ENCODE results near the gene TAS2R42.

Gene TAS2R42

DNA sequence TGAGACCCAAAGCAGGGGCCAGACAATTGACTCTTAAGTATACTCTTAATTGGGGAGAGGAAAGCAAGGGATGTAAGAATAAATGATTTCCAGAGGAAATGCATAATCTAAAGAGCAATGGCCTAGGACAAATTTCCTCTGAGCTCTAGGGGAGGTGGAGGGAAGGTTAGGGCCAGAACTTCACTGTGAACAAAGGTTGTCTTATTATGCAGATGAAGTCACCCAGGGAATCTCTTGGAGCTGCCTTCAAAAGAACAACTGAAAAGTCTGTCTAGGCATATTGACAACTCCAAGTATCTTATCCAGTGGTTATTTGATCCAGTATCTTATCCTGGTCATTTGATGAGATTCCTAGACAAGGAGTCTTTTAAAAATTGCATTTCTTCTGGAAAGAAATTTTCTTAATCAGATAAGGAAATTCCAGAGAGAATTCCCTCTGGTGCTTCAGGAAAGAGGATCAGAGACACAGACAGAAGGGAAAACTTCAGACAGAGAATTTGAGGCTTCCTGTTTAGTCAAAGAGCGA is 32.3 kb downstream of the TAS2R42 start:
- DNase-seq (ENCODE audit: insufficient read length, low spot score) (no peak), FAIRE-seq (no peak)
- no peak for TF ChIP-seq POU2F2 (IDR thresholded peaks at IDR 0.05; ENCODE audit: low read depth, low read length)
- no peak for TF ChIP-seq POLR2AphosphoS5 (IDR thresholded peaks at IDR 0.05; ENCODE audit: low read depth, low read length)
- TF ChIP-seq SPI1 (IDR thresholded peaks at IDR 0.05; ENCODE audit: low read depth, low read length) = no peak
- TF ChIP-seq POLR2A (IDR thresholded peaks at IDR 0.05; ENCODE audit: low read depth, low read length) = no peak
- TF ChIP-seq PAX5 (IDR thresholded peaks at IDR 0.05; ENCODE audit: insufficient read depth, low read length, severe bottlenecking) = no peak
- TF ChIP-seq TAF1 (IDR thresholded peaks at IDR 0.05; ENCODE audit: low read depth, low read length) = no peak

DNA sequence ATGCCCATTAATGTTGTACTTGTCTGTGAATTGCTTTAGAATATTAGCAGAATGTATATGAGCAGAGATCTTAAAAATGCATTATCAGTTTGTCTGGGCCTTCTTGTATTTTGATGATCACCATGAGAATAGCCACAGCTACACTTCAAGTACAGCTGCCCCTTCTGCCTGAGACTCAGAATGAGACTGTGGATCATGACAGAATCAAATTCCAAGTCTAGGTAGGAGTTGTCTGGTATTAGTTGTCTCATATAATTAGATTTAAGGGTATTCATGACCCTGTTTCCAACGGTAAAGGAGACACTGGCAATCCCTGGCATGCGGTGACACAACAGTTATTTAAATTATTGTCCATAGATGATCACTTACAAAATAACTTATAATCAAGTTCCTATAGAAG is 34.0 kb downstream of the TAS2R42 start:
- no peak for FAIRE-seq
- no peak for TF ChIP-seq POLR2A (IDR thresholded peaks at IDR 0.05; ENCODE audit: low read depth, low read length)
- TF ChIP-seq SPI1 (IDR thresholded peaks at IDR 0.05; ENCODE audit: low read depth, low read length) = no peak
- no peak for TF ChIP-seq POLR2AphosphoS5 (IDR thresholded peaks at IDR 0.05; ENCODE audit: low read depth, low read length)
- no peak for TF ChIP-seq POU2F2 (IDR thresholded peaks at IDR 0.05; ENCODE audit: low read depth, low read length)
- no peak for TF ChIP-seq TAF1 (IDR thresholded peaks at IDR 0.05; ENCODE audit: low read depth, low read length)
- TF ChIP-seq PAX5 (IDR thresholded peaks at IDR 0.05; ENCODE audit: insufficient read depth, low read length, severe bottlenecking) = no peak
- no peak for DNase-seq (ENCODE audit: insufficient read length, low spot score)

DNA sequence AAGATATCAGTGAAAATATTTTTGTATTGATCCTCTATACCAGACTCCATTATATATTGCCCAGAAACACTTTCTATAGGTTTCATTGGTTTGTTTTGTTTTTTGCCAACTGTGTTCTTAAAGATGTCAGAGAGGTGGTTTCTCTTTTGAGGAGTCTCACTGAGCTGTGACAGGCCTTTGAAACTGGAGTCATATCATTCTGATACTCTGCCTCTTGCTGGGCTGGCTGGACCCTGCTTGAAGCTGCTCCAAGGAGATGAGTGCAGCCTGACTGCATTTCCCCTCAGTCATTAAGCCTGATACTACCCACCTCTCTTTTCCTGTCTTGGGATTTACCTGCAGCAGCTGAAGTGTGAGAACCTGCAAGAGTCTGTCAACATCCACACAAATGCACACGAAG is 35.9 kb downstream of the TAS2R42 start:
- FAIRE-seq (no peak), DNase-seq (ENCODE audit: insufficient read length, low spot score) (no peak)

DNA sequence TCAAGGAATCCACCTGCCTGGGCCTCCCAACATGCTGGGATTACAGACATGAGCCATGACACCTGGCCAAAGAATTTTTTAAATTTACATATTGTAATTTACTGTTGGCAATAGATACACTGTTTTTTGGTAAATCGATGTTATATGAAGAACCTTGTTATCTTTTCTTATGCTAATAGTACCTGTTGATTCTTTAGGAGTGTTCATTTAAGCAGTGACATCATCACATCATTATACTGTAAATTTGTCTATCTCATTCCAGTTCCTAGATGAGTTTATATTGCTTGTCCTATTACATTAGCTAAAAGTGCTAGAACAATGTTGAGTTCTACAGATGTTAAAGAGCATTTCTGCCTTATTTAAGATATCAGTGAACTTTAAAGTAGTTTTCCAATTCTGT is 39.3 kb downstream of the TAS2R42 start:
- DNase-seq (ENCODE audit: insufficient read length, low spot score) (no peak), FAIRE-seq (no peak)
- TF ChIP-seq TAF1 (IDR thresholded peaks at IDR 0.05; ENCODE audit: low read depth, low read length) (no peak), PAX5 (IDR thresholded peaks at IDR 0.05; ENCODE audit: insufficient read depth, low read length, severe bottlenecking) (no peak), POLR2AphosphoS5 (IDR thresholded peaks at IDR 0.05; ENCODE audit: low read depth, low read length) (no peak), POLR2A (IDR thresholded peaks at IDR 0.05; ENCODE audit: low read depth, low read length) (no peak), SPI1 (IDR thresholded peaks at IDR 0.05; ENCODE audit: low read depth, low read length) (no peak), POU2F2 (IDR thresholded peaks at IDR 0.05; ENCODE audit: low read depth, low read length) (no peak)

More for the DNA sequence above, 35.9 kb downstream of the TAS2R42 start:
- no peak for TF ChIP-seq SPI1 (IDR thresholded peaks at IDR 0.05; ENCODE audit: low read depth, low read length)
- TF ChIP-seq PAX5 (IDR thresholded peaks at IDR 0.05; ENCODE audit: insufficient read depth, low read length, severe bottlenecking) = no peak
- TF ChIP-seq POLR2A (IDR thresholded peaks at IDR 0.05; ENCODE audit: low read depth, low read length) = no peak
- no peak for TF ChIP-seq POLR2AphosphoS5 (IDR thresholded peaks at IDR 0.05; ENCODE audit: low read depth, low read length)
- TF ChIP-seq POU2F2 (IDR thresholded peaks at IDR 0.05; ENCODE audit: low read depth, low read length) = no peak
- TF ChIP-seq TAF1 (IDR thresholded peaks at IDR 0.05; ENCODE audit: low read depth, low read length) = no peak

GRCh38 chr12:11144297-11144696 is 42.4 kb downstream of the TAS2R42 start:
- TF ChIP-seq POLR2AphosphoS5 (IDR thresholded peaks at IDR 0.05; ENCODE audit: low read depth, low read length) = no peak
- TF ChIP-seq TAF1 (IDR thresholded peaks at IDR 0.05; ENCODE audit: low read depth, low read length) = no peak
- TF ChIP-seq SPI1 (IDR thresholded peaks at IDR 0.05; ENCODE audit: low read depth, low read length) = no peak
- no peak for DNase-seq (ENCODE audit: insufficient read length, low spot score)
- no peak for FAIRE-seq

- FAIRE-seq (no peak), DNase-seq (ENCODE audit: insufficient read length, low spot score) (no peak)
- TF ChIP-seq TAF1 (IDR thresholded peaks at IDR 0.05; ENCODE audit: low read depth, low read length) (no peak), POLR2A (IDR thresholded peaks at IDR 0.05; ENCODE audit: low read depth, low read length) (no peak), PAX5 (IDR thresholded peaks at IDR 0.05; ENCODE audit: insufficient read depth, low read length, severe bottlenecking) (no peak), POU2F2 (IDR thresholded peaks at IDR 0.05; ENCODE audit: low read depth, low read length) (no peak)
Observed at GRCh38 chr12:11143352-11143751, 43.4 kb downstream of the TAS2R42 start.

DNA sequence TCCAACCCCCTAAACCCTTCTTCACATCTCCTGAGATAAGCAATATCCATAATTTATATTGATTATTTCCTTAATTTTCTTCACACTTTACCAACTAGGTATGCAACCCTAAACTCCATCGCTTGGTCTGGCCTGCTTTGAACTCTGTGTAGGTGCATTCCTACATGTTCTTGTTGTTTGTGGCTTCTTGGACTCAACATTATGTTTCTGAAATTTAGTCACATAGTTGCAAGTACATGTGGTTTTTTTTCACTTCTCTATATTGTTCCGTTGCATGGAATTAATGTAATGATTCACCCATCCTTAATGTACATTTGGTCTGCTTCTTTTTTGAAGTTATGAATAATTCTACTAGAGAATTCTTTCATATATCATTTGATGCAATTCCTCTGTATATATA is 50.7 kb downstream of the TAS2R42 start:
- peak; percentile 63 for TF ChIP-seq SPI1 (IDR thresholded peaks at IDR 0.05; ENCODE audit: low read depth, low read length)
- TF ChIP-seq POLR2AphosphoS5 (IDR thresholded peaks at IDR 0.05; ENCODE audit: low read depth, low read length) = no peak
- FAIRE-seq = no peak
- DNase-seq (ENCODE audit: insufficient read length, low spot score) = no peak

Measured in GM12891 (cell line).